ENCODE results near the gene BIRC6. TPM values are rescaled to one million over a fixed set of nuclear protein-coding genes. Genes with fewer than 3 reads are reported as not detected.

BIRC6 gene
- polyA plus RNA-seq, 1 donor (not counting 4 experiments of a cell fraction or from before 2014, with no cell fraction given) = 57.0 TPM

DNA sequence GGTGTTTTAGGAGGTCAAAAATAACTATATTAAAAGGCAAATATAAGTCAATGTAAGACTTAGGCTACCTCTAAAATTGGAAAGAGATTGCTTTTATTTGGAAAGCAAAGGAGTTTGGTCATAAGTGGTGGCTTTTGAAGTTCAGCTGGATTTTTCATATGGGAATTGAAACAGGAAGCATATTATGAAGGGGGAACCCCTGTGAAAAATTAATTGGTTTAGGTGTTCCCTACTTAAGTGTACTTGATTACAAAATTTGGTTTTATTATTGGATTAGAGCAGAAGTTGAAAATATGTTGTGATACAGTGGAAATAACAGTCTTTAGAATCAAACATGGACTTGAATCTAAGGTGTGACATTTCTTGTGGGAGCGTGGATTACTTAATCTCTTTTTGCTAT is 149.6 kb downstream of the BIRC6 start:
- Histone ChIP-seq H3K79me2 (ENCODE audit: control insufficient read depth, insufficient read depth, low read length) (no peaks in the 10 kb centered on the region), H4K20me1 (ENCODE audit: control insufficient read depth, extremely low read depth, insufficient read depth, low read length) (no peaks in the 10 kb centered on the region), H3K27ac (ENCODE audit: control insufficient read depth, insufficient read depth, low read length) (no peak overlapping the region), H3K9me1 (ENCODE audit: control insufficient read depth, extremely low read depth, insufficient read depth, low read length) (no peaks in the 10 kb centered on the region), H3K4me3 (ENCODE audit: control insufficient read depth in 2 of 3, extremely low read depth in 1 of 3, insufficient read depth in 2 of 3, low read depth in 1 of 3, low read length in 3 of 3) (no peak overlapping the region), H3K4me2 (ENCODE audit: control insufficient read depth, extremely low read depth, insufficient read depth, low read depth, low read length) (no peak overlapping the region), H3K9ac (ENCODE audit: control insufficient read depth, extremely low read depth, insufficient read depth, low read length) (no peak overlapping the region), H3K9me3 (ENCODE audit: control insufficient read depth, low read depth, low read length) (no peaks in the 10 kb centered on the region), H3K27me3 (ENCODE audit: control insufficient read depth, extremely low read depth, insufficient read depth, low read length) (no peaks in the 10 kb centered on the region), H2AFZ (ENCODE audit: control insufficient read depth, low read length) (no peak overlapping the region), H3K36me3 (ENCODE audit: control insufficient read depth in 2 of 2, extremely low read depth in 1 of 2, insufficient read depth in 2 of 2, low read length in 2 of 2) (peaks cover 10 to 12% of the 10 kb centered on the region in 2 experiments), H3K4me1 (ENCODE audit: control insufficient read depth, extremely low read depth, insufficient read depth, low read length) (no peaks in the 10 kb centered on the region)
- dilution Hi-C loops (cut with MboI; ENCODE audit: extremely low pct_ligation_motif_present, low sequenced_read_pairs) = no loop called here
- TF ChIP-seq, protein P1, sequence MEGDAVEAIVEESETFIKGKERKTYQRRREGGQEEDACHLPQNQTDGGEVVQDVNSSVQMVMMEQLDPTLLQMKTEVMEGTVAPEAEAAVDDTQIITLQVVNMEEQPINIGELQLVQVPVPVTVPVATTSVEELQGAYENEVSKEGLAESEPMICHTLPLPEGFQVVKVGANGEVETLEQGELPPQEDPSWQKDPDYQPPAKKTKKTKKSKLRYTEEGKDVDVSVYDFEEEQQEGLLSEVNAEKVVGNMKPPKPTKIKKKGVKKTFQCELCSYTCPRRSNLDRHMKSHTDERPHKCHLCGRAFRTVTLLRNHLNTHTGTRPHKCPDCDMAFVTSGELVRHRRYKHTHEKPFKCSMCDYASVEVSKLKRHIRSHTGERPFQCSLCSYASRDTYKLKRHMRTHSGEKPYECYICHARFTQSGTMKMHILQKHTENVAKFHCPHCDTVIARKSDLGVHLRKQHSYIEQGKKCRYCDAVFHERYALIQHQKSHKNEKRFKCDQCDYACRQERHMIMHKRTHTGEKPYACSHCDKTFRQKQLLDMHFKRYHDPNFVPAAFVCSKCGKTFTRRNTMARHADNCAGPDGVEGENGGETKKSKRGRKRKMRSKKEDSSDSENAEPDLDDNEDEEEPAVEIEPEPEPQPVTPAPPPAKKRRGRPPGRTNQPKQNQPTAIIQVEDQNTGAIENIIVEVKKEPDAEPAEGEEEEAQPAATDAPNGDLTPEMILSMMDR (optimal IDR thresholded peaks at IDR 0.05 in 1 of 3, IDR thresholded peaks at IDR 0.05 in 1 of 3, conservative IDR thresholded peaks at IDR 0.05 in 1 of 3; ENCODE audit: extremely low read depth in 1 of 3, insufficient read depth in 2 of 3, low read length in 3 of 3) = no peak
- no peak for TF ChIP-seq EZH2 (IDR thresholded peaks at IDR 0.05; ENCODE audit: low read length)
- FAIRE-seq (no peak), DNase-seq (ENCODE audit: low read depth, low spot score) (no peak)

DNA sequence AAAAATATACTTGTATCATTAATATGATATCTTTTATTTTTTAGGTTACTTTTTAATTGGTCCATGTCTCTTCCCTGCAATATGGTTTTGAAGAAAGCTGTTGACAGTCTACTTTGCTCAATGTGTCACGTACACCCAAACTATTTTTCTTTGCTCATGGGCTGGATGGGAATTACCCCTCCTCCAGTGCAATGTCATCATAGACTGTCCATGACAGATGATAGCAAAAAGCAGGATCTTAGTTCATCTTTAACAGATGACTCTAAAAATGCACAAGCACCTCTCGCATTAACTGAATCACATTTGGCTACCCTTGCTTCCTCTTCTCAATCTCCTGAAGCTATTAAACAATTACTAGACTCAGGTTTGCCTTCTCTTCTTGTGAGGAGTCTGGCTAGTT is 158.1 kb downstream of the BIRC6 start:
- no peak overlapping the region for H3K9ac ChIP-seq (ENCODE audit: control insufficient read depth, extremely low read depth, insufficient read depth, low read length)
- no peak for FAIRE-seq
- dilution Hi-C loops (cut with MboI; ENCODE audit: extremely low pct_ligation_motif_present, low sequenced_read_pairs) = no loop called here

More for the DNA sequence above, 158.1 kb downstream of the BIRC6 start:
- Histone ChIP-seq H3K4me1 (ENCODE audit: control insufficient read depth, extremely low read depth, insufficient read depth, low read length) (no peaks in the 10 kb centered on the region), H3K27ac (ENCODE audit: control insufficient read depth, insufficient read depth, low read length) (no peak overlapping the region), H2AFZ (ENCODE audit: control insufficient read depth, low read length) (no peak overlapping the region), H4K20me1 (ENCODE audit: control insufficient read depth, extremely low read depth, insufficient read depth, low read length) (no peaks in the 10 kb centered on the region), H3K9me3 (ENCODE audit: control insufficient read depth, low read depth, low read length) (no peaks in the 10 kb centered on the region), H3K9me1 (ENCODE audit: control insufficient read depth, extremely low read depth, insufficient read depth, low read length) (no peaks in the 10 kb centered on the region), H3K79me2 (ENCODE audit: control insufficient read depth, insufficient read depth, low read length) (no peaks in the 10 kb centered on the region), H3K4me3 (ENCODE audit: control insufficient read depth in 2 of 3, extremely low read depth in 1 of 3, insufficient read depth in 2 of 3, low read depth in 1 of 3, low read length in 3 of 3) (no peak overlapping the region), H3K27me3 (ENCODE audit: control insufficient read depth, extremely low read depth, insufficient read depth, low read length) (no peaks in the 10 kb centered on the region), H3K36me3 (ENCODE audit: control insufficient read depth in 2 of 2, extremely low read depth in 1 of 2, insufficient read depth in 2 of 2, low read length in 2 of 2) (peaks cover 17 to 24% of the 10 kb centered on the region in 2 experiments), H3K4me2 (ENCODE audit: control insufficient read depth, extremely low read depth, insufficient read depth, low read depth, low read length) (no peak overlapping the region)
- TF ChIP-seq EZH2 (IDR thresholded peaks at IDR 0.05; ENCODE audit: low read length) = no peak
- TF ChIP-seq, protein P1 (optimal IDR thresholded peaks at IDR 0.05 in 1 of 3, IDR thresholded peaks at IDR 0.05 in 1 of 3, conservative IDR thresholded peaks at IDR 0.05 in 1 of 3; ENCODE audit: extremely low read depth in 1 of 3, insufficient read depth in 2 of 3, low read length in 3 of 3) = no peak
- no peak for DNase-seq (ENCODE audit: low read depth, low spot score)
